Motor neuron (in vitro differentiated cells): ENCODE data around the gene RTN4R. TPM values are rescaled to one million over a fixed set of nuclear protein-coding genes. Genes with fewer than 3 reads are reported as not detected.
A peak's percentile ranks its signal among the peaks of the same experiment; 100 is the strongest.

Source experiments
- ATAC-seq, 8 experiments: fragments of 200-7000 bp; cut with Tn5 transposase; replicated peaks in 6 of 8; 2 replicates each; pipeline ENCODE4 v1.8.0; 2021; ENCODE audit warnings: mild to moderate bottlenecking in 8 of 8, moderate library complexity in 8 of 8
- H3K27ac ChIP-seq, 2 donors: fragments of 250-450 bp; sonication (Bioruptor Pico); 2 replicates each; pipeline ENCODE4 v1.9.0; 2021; ENCODE audit warnings: antibody characterized with exemption in 2 of 2, mild to moderate bottlenecking in 2 of 2, moderate library complexity in 1 of 2
- H3K4me1 ChIP-seq, 2 donors: fragments of 250-450 bp; sonication (Bioruptor Pico); replicated peaks in 1 of 2; 2 replicates each; pipeline ENCODE4 v1.6.1; 2021; ENCODE audit warnings: antibody characterized with exemption in 2 of 2, mild to moderate bottlenecking in 2 of 2, moderate library complexity in 1 of 2
- H3K4me3 ChIP-seq, 5 donors: fragments of 250-450 bp; sonication (Bioruptor Pico); 2 replicates each; pipeline ENCODE4 v1.9.0; 2021; ENCODE audit warnings: antibody characterized with exemption in 5 of 5, mild to moderate bottlenecking in 5 of 5, moderate library complexity in 4 of 5
- WGBS, 10 experiments: fragments of 450-650 bp; shearing (Covaris generic); methylation state at CpG; one replicate each; pipeline ENCODE4 v1.0.0; 2022; 5-methylcytosine and 5-hydroxymethylcytosine counted together
- in situ Hi-C, 9 experiments: fragments of 400-800 bp; cut with MboI; loops; one replicate each; pipeline ENCODE4 v1.15.0; 2021; ENCODE audit warnings: low sequenced_read_pairs in 9 of 9, low pct_unique_long_range_greater_than_20kb in 2 of 9; ENCODE audit not compliant: unreplicated experiment in 9 of 9
- total RNA-seq, 8 experiments: library from RNA; unstranded; fragments of 300-600 nt; gene quantifications; 2 replicates each; pipeline versions ENCODE4 v1.2.3 to v1.2.4, GENCODE V29; 2022

RTN4R gene
- total RNA-seq, 8 experiments from 2014 or later: 1.0 to 17.7 (median 6.3) TPM

- Histone ChIP-seq H3K4me3 (no peak overlapping the region), H3K4me1 (peaks cover 21 to 26% of the 10 kb centered on the region in 2 donors), H3K27ac (no peak overlapping the region)
- in situ Hi-C loops: no loop called here
- no peak for ATAC-seq
- WGBS, 10 experiments: 60 to 80% (median 70%) methylated on average over 1 to 6 of the region's 10 CpGs; no CpG with 5 or more reads in 7 of the 10 experiments
Observed at GRCh38 chr22:20192293-20192971, 75.7 kb downstream of the RTN4R start.

- in situ Hi-C loops: no loop called here
- Histone ChIP-seq H3K4me1 (peaks cover 15 to 22% of the 10 kb centered on the region in 2 donors), H3K4me3 (no peak overlapping the region), H3K27ac (peak overlapping the region in 1 of 2 donors; percentile 18)
- peak in 4 of 8 experiments; percentile 47 to 59 (median 48) for ATAC-seq
- WGBS, 10 experiments: 60 to 100% methylated on average over 1 of the region's 8 CpGs; no CpG with 5 or more reads in 8 of the 10 experiments
Observed at GRCh38 chr22:20191803-20192202, 76.3 kb downstream of the RTN4R start.

Other genes with a start within 250 kb of the RTN4R start
- 10 to 100 TPM in 5 of 8 experiments, 1 to 10 TPM in 3; 5.4 to 36.3 (median 14.5) TPM for gene TANGO2, start 247.2 kb downstream of the RTN4R start, total RNA-seq
- 10 to 100 TPM; 10.9 to 51.6 (median 20.2) TPM for gene DGCR8, start 188.1 kb downstream of the RTN4R start, total RNA-seq
- gene RANBP1, start 152.2 kb downstream of the RTN4R start, total RNA-seq: 100 to 1,000 TPM; 105 to 282 (median 143) TPM
- 10 to 100 TPM; 25.7 to 71.2 (median 50.0) TPM for gene TRMT2A, start 151.1 kb downstream of the RTN4R start, total RNA-seq
- 10 to 100 TPM in 3 of 8 experiments, 1 to 10 TPM in 5; 4.5 to 34.5 (median 8.9) TPM for gene ZDHHC8, start 136.5 kb downstream of the RTN4R start, total RNA-seq
- gene CCDC188, start 117.3 kb downstream of the RTN4R start, total RNA-seq: 1 to 10 TPM in 4 of 8 experiments, under 1 TPM in 3, not detected in 1; 0.56 to 7.6 (median 1.2) TPM
- 10 to 100 TPM; 31.4 to 62.4 (median 41.0) TPM for gene DGCR6L, start 51.7 kb upstream of the RTN4R start, total RNA-seq
- gene ZNF74, start 125.8 kb upstream of the RTN4R start, total RNA-seq: 10 to 100 TPM in 7 of 8 experiments, 1 to 10 TPM in 1; 4.3 to 34.2 (median 18.8) TPM
- gene SCARF2, start 169.5 kb upstream of the RTN4R start, total RNA-seq: 10 to 100 TPM in 2 of 8 experiments, 1 to 10 TPM in 6; 1.6 to 21.3 (median 4.6) TPM
- gene KLHL22, start 227.5 kb upstream of the RTN4R start, total RNA-seq: 10 to 100 TPM; 15.9 to 27.7 (median 22.3) TPM
- 10 to 100 TPM; 14.3 to 48.2 (median 22.8) TPM for gene MED15, start 239.3 kb upstream of the RTN4R start, total RNA-seq